ENCODE results near the gene COX4I1. TPM values are rescaled to one million over a fixed set of nuclear protein-coding genes. Genes with fewer than 3 reads are reported as not detected.
"Not testable (repeated sequence)": the region's sequence is repeated elsewhere in the genome, so short reads cannot be mapped to it uniquely, and the experiment has no call there.

Gene COX4I1
- total RNA-seq, 2 donors from 2014 or later: 1,383 to 1,567 TPM

DNA sequence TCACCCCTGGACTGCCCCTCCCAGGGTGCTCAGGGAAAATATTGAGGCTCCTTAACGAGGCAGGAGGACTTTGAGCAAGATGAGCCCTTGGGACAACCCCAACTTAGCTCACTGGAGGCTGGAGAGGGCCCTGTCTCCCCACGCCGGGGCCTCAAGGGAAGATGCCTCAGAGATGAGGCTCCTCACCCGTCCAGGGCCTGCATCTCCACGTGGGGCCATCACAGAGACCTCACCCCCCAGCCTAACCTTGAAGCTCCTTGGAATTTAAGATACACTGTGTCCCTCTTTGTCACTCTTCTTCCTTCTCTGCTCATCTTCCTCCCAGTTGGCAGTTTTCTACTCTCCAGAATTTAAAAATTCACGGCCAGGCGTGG, 11.2 kb downstream of the COX4I1 start:
- no peak overlapping the region for H3K27ac ChIP-seq
- H3K4me1 ChIP-seq: no peaks in the 10 kb centered on the region
- H3K36me3 ChIP-seq: peaks cover 15% of the 10 kb centered on the region
- TF ChIP-seq, protein P1, sequence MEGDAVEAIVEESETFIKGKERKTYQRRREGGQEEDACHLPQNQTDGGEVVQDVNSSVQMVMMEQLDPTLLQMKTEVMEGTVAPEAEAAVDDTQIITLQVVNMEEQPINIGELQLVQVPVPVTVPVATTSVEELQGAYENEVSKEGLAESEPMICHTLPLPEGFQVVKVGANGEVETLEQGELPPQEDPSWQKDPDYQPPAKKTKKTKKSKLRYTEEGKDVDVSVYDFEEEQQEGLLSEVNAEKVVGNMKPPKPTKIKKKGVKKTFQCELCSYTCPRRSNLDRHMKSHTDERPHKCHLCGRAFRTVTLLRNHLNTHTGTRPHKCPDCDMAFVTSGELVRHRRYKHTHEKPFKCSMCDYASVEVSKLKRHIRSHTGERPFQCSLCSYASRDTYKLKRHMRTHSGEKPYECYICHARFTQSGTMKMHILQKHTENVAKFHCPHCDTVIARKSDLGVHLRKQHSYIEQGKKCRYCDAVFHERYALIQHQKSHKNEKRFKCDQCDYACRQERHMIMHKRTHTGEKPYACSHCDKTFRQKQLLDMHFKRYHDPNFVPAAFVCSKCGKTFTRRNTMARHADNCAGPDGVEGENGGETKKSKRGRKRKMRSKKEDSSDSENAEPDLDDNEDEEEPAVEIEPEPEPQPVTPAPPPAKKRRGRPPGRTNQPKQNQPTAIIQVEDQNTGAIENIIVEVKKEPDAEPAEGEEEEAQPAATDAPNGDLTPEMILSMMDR (IDR thresholded peaks at IDR 0.05): no peak
- no peaks in the 10 kb centered on the region for H3K27me3 ChIP-seq
- no peak overlapping the region for H3K4me3 ChIP-seq
- H3K9me3 ChIP-seq: no peaks in the 10 kb centered on the region
- DNase-seq (ENCODE audit: low spot score): no peak

DNA sequence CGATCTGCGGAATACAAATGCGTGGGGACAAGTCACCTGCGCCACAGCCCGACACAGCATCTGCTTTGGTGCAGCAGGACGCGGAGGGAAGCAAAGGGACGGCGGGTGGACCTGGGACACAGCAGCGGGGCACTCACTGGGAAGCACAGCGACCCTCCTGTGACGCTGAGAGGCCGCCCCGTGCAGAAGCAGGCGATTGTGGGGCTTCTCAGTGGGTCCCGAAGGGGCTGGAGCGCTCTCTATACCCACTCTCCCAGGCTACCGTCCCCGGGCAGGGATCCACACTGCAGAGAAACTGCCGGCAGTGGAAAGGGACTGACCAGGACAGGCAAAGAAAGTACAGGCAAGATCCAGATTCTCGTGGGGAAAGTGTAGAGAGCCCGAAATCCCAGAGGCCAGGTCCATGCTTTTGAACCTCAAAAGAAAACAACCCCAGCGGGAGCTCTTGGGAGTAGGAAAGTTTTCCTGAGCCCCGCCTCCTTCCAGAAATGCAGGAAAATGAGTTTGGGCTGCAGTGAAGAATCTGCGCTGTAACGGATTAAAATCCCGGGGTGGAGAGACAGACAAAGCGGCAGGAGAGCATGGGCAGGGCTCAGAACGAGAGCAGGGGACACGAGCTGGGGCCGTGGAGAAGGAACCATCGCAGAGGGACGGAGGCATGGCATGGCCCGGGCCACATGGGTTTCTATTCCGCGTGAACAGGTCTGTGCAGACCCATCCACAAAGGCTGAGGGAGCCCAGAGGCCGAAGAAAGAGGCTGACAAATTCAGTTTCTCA, 12.7 kb downstream of the COX4I1 start:
- Histone ChIP-seq H3K36me3 (peaks cover under 1% of the 10 kb centered on the region), H3K27ac (no peak overlapping the region), H3K27me3 (no peaks in the 10 kb centered on the region), H3K9me3 (no peaks in the 10 kb centered on the region), H3K4me3 (peak overlapping the region in 1 of 2 donors; percentile 17), H3K4me1 (no peaks in the 10 kb centered on the region)
- TF ChIP-seq, protein P1 (IDR thresholded peaks at IDR 0.05): no peak
- DNase-seq (ENCODE audit: low spot score): no peak

- Histone ChIP-seq H3K9me3 (no peaks in the 10 kb centered on the region), H3K27ac (no peak overlapping the region), H3K4me3 (no peak overlapping the region), H3K4me1 (no peaks in the 10 kb centered on the region), H3K27me3 (no peaks in the 10 kb centered on the region), H3K36me3 (no peaks in the 10 kb centered on the region)
- TF ChIP-seq, protein P1 (IDR thresholded peaks at IDR 0.05): no peak
- no peak for DNase-seq (ENCODE audit: low spot score)
Measured at GRCh38 chr16:85812811-85813700, 13.6 kb downstream of the COX4I1 start.

DNA sequence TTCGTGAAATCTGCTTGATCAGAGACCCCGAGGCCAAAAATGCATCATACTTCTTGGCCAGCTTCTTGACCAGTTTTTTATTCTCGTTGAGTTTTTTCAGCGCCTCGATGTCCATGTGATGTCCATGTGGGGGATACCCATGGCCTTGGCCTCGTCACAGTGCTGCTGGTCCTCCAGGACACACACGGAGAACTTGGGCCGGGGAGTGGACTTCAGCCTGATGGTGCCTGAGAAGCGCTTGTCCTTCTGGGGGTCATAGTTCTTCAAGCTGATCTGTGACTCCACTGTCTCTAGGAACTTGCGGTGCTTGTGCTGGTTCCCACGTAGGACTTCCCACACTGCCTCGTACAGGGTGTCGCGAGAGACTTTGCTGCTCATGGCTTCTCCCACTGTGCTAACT, 16.7 kb downstream of the COX4I1 start:
- no peaks in the 10 kb centered on the region for H3K9me3 ChIP-seq
- TF ChIP-seq, protein P1 (IDR thresholded peaks at IDR 0.05): no peak
- H3K27me3 ChIP-seq: no peaks in the 10 kb centered on the region

DNA sequence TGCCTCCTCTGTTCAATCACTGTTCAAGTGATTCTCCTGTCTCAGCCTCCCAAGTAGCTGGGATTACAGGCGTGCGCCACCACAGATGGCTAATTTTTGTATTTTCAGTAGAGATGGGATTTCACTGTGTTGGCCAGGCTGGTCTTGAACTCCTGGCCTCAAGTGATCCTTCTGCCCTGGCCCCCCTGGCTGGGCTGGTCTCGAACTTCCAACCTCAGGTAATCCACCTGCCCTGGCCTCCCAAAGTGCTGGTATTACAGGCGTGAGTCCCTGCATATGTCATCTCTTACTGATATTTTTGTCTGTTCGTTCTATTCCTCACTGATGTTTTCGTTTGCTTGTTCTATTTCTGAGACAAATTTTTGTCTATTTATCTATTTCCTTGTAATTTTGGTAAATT, 17.7 kb downstream of the COX4I1 start:
- not testable (repeated sequence) for H3K36me3 ChIP-seq; DNase-seq (ENCODE audit: low spot score); H3K27ac ChIP-seq; H3K9me3 ChIP-seq; H3K4me1 ChIP-seq; H3K27me3 ChIP-seq; H3K4me3 ChIP-seq

More for the DNA sequence above, 16.7 kb downstream of the COX4I1 start:
- Histone ChIP-seq H3K27ac (no peak overlapping the region), H3K4me1 (no peaks in the 10 kb centered on the region), H3K36me3 (no peaks in the 10 kb centered on the region), H3K4me3 (no peak overlapping the region)
- DNase-seq (ENCODE audit: low spot score): no peak

- Histone ChIP-seq H3K27ac (no peak overlapping the region), H3K9me3 (no peaks in the 10 kb centered on the region), H3K4me3 (no peak overlapping the region), H3K27me3 (no peaks in the 10 kb centered on the region), H3K4me1 (peaks cover 0 to 5% of the 10 kb centered on the region in 2 donors), H3K36me3 (no peaks in the 10 kb centered on the region)
- TF ChIP-seq, protein P1 (IDR thresholded peaks at IDR 0.05): peak; percentile 63 to 76
- peak; percentile 78 for DNase-seq (ENCODE audit: low spot score)
Measured at GRCh38 chr16:85819245-85819644, 19.8 kb downstream of the COX4I1 start.
